ENCODE measurements around the gene LITAF. TPM values are rescaled to one million over a fixed set of nuclear protein-coding genes. Genes with fewer than 3 reads are reported as not detected.

Gene LITAF
- polyA plus RNA-seq, 3 donors: 67.9 to 118 (median 69.0) TPM

DNA sequence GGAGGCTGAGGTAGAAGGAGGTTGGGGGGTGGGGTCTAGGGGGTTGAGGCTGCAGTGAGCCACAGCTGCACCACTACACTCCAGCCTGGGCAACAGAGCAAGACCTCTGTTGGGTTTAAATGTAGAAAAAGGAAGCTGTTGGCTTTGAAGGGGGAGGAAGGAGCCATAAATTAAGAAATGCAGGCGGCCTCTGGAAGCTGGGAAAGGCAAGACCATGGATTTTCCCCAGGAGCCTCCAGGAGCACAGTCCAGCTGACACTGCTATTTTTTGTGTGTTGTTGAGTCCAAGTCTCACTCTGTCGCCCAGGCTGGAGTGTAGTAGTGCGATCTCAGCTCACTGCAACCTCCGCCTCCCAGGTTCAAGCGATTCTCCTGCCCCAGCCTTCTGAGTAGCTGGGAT, 15.9 kb downstream of the LITAF start:
- intact Hi-C loops (cut with micrococcal nuclease): loop anchor here in 1 of 2 donors (5.0 kb wide), 1 partner anchor 41 kb away; no protein-coding TSS in a partner anchor
- peaks cover 100% of the 10 kb centered on the region for H4K20me1 ChIP-seq (ENCODE audit: insufficient read depth, low read length)

DNA sequence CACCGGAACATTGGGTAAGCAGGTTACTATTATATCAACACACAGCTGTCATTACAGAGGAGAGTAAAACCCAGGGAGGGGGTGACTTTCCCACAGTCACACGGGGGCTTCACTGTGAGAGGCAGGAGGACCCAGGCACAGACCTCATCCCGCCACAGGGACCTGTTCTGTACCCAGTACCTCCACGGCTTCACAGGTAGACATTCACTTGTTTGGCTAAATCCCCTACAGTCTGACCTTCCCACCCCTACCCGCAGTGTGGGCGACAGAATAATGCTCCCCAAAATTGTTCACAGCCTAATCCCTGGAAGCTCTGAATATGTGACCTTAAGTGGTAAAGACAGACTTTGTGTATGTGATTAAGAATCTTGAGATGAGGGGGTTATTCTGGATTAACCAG, 16.5 kb downstream of the LITAF start:
- no peak overlapping the region for H3K27ac ChIP-seq (ENCODE audit: low read depth in 1 of 2, low read length in 2 of 2)
- Mint-ChIP-seq H3K9me3 (no peaks in the 10 kb centered on the region), H3K27ac (peak overlapping the region in 1 of 7 donors; percentile 50), H3K27me3 (ENCODE audit: low read depth in 3 of 3) (peaks cover 2 to 52% (median 17%) of the 10 kb centered on the region in 3 donors), H3K36me3 (peaks cover 33 to 75% of the 10 kb centered on the region in 2 donors), H3K4me3 (no peak overlapping the region), H3K4me1 (peaks cover 29% of the 10 kb centered on the region)
- H3K4me3 ChIP-seq (replicated peaks in 1 of 3; ENCODE audit: low read depth in 2 of 3, low read length in 3 of 3): no peak overlapping the region
- DNase-seq: no peak
- no peak overlapping the region for H2AFZ ChIP-seq (ENCODE audit: insufficient read depth, low read depth, low read length, poor library complexity, severe bottlenecking)
- H3K27me3 ChIP-seq (ENCODE audit: control insufficient read depth in 2 of 2, insufficient read depth in 2 of 2, low read length in 2 of 2): no peaks in the 10 kb centered on the region
- peaks cover 90% of the 10 kb centered on the region for H3K79me2 ChIP-seq (ENCODE audit: insufficient read depth, low read length)
- no peak overlapping the region for H3K9ac ChIP-seq (ENCODE audit: insufficient read depth, low read length, poor library complexity, severe bottlenecking)
- intact Hi-C loops (cut with micrococcal nuclease): loop anchor here in 1 of 2 donors (5.0 kb wide), 1 partner anchor 42 kb away; no protein-coding TSS in a partner anchor
- no CpG with 5 or more reads among the region's 6 CpGs for WGBS (ENCODE audit: insufficient coverage)
- peaks cover 100% of the 10 kb centered on the region for H4K20me1 ChIP-seq (ENCODE audit: insufficient read depth, low read length)
- H3K9me3 ChIP-seq (replicated peaks in 1 of 2; ENCODE audit: control insufficient read depth in 1 of 2, insufficient read depth in 1 of 2, low read length in 2 of 2): no peaks in the 10 kb centered on the region
- H3K4me1 ChIP-seq (ENCODE audit: control insufficient read depth in 1 of 2, insufficient read depth in 2 of 2, low read length in 2 of 2): no peaks in the 10 kb centered on the region
- H3K4me2 ChIP-seq (replicated peaks; ENCODE audit: extremely low read depth, low read length, poor library complexity, severe bottlenecking): no peak overlapping the region
- H3K36me3 ChIP-seq (replicated peaks in 1 of 2; ENCODE audit: control insufficient read depth in 1 of 2, insufficient read depth in 2 of 2, low read length in 2 of 2): peaks cover 8 to 38% of the 10 kb centered on the region in 2 donors
- TF ChIP-seq, protein P1, sequence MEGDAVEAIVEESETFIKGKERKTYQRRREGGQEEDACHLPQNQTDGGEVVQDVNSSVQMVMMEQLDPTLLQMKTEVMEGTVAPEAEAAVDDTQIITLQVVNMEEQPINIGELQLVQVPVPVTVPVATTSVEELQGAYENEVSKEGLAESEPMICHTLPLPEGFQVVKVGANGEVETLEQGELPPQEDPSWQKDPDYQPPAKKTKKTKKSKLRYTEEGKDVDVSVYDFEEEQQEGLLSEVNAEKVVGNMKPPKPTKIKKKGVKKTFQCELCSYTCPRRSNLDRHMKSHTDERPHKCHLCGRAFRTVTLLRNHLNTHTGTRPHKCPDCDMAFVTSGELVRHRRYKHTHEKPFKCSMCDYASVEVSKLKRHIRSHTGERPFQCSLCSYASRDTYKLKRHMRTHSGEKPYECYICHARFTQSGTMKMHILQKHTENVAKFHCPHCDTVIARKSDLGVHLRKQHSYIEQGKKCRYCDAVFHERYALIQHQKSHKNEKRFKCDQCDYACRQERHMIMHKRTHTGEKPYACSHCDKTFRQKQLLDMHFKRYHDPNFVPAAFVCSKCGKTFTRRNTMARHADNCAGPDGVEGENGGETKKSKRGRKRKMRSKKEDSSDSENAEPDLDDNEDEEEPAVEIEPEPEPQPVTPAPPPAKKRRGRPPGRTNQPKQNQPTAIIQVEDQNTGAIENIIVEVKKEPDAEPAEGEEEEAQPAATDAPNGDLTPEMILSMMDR (IDR thresholded peaks at IDR 0.05): no peak

More for the DNA sequence above, 15.9 kb downstream of the LITAF start:
- H2AFZ ChIP-seq (ENCODE audit: insufficient read depth, low read depth, low read length, poor library complexity, severe bottlenecking): no peak overlapping the region
- no peak overlapping the region for H3K4me3 ChIP-seq (replicated peaks in 1 of 3; ENCODE audit: low read depth in 2 of 3, low read length in 3 of 3)
- WGBS (ENCODE audit: insufficient coverage): 86% methylated on average over 3 of the region's 5 CpGs
- TF ChIP-seq, protein P1 (IDR thresholded peaks at IDR 0.05): no peak
- H3K4me1 ChIP-seq (ENCODE audit: control insufficient read depth in 1 of 2, insufficient read depth in 2 of 2, low read length in 2 of 2): no peaks in the 10 kb centered on the region
- H3K27me3 ChIP-seq (ENCODE audit: control insufficient read depth in 2 of 2, insufficient read depth in 2 of 2, low read length in 2 of 2): no peaks in the 10 kb centered on the region
- no peak overlapping the region for H3K27ac ChIP-seq (ENCODE audit: low read depth in 1 of 2, low read length in 2 of 2)
- H3K9me3 Mint-ChIP-seq: no peaks in the 10 kb centered on the region
- H3K4me1 Mint-ChIP-seq: peaks cover 30% of the 10 kb centered on the region
- DNase-seq: no peak
- H3K27me3 Mint-ChIP-seq (ENCODE audit: low read depth in 3 of 3): peaks cover 2 to 57% (median 23%) of the 10 kb centered on the region in 3 donors
- H3K9ac ChIP-seq (ENCODE audit: insufficient read depth, low read length, poor library complexity, severe bottlenecking): no peak overlapping the region
- no peak overlapping the region for H3K27ac Mint-ChIP-seq
- peaks cover 94% of the 10 kb centered on the region for H3K79me2 ChIP-seq (ENCODE audit: insufficient read depth, low read length)
- peaks cover 8 to 34% of the 10 kb centered on the region in 2 donors for H3K36me3 ChIP-seq (replicated peaks in 1 of 2; ENCODE audit: control insufficient read depth in 1 of 2, insufficient read depth in 2 of 2, low read length in 2 of 2)
- H3K4me3 Mint-ChIP-seq: no peak overlapping the region
- H3K9me3 ChIP-seq (replicated peaks in 1 of 2; ENCODE audit: control insufficient read depth in 1 of 2, insufficient read depth in 1 of 2, low read length in 2 of 2): no peaks in the 10 kb centered on the region
- H3K36me3 Mint-ChIP-seq: peaks cover 36 to 76% of the 10 kb centered on the region in 2 donors
- H3K4me2 ChIP-seq (replicated peaks; ENCODE audit: extremely low read depth, low read length, poor library complexity, severe bottlenecking): no peak overlapping the region

Measured in CD14-positive monocyte (primary cell).